CD4-positive, alpha-beta T cell (primary cell): ENCODE measurements around the gene ARHGEF28. TPM values are rescaled to one million over a fixed set of nuclear protein-coding genes. Genes with fewer than 3 reads are reported as not detected.

Experiments
- ATAC-seq: fragments of 200-7000 bp; cut with Tn5 transposase; one replicate; pipeline ENCODE4 v1.10.0; 2022; ENCODE audit warnings: mild to moderate bottlenecking; ENCODE audit not compliant: poor library complexity
- CTCF ChIA-PET: fragments of 350-600 bp; sonication (Branson Sonifier 250); formaldehyde crosslinking; loops from one replicate; lab custom pipeline; 2021; ENCODE audit warnings: antibody characterized with exemption, inconsistent platforms; lab: Charles Lee
- POLR2A ChIA-PET: fragments of 350-600 bp; sonication (Branson Sonifier 250); formaldehyde crosslinking; loops from one replicate; lab custom pipeline; 2021; ENCODE audit warnings: antibody characterized with exemption, inconsistent platforms; lab: Charles Lee
- DNase-seq, 14 experiments: peaks; one replicate each; pipeline ENCODE4 v3.0.0-alpha.2; 2013 to 2020; ENCODE audit warnings: mixed read lengths in 2 of 14
- H3K27ac ChIP-seq, 2 donors: one replicate each; pipeline versions ENCODE4 v1.5.1 to v1.7.0; 2013; ENCODE audit warnings: low read length in 2 of 2, low read depth in 1 of 2, mild to moderate bottlenecking in 1 of 2
- H3K27me3 ChIP-seq, 2 experiments: 1 replicate in 1 of 2; 2 replicates in 1 of 2; pipeline versions ENCODE4 v1.6.1 to v1.7.0; 2013; ENCODE audit warnings: low read length in 2 of 2, control low read depth in 1 of 2, mild to moderate bottlenecking in 1 of 2, moderate library complexity in 1 of 2; ENCODE audit not compliant: insufficient read depth in 2 of 2, control insufficient read depth in 1 of 2
- H3K36me3 ChIP-seq: one replicate; pipeline ENCODE4 v1.6.1; 2013; ENCODE audit warnings: low read length, control low read depth; ENCODE audit not compliant: insufficient read depth
- H3K4me1 ChIP-seq: one replicate; pipeline ENCODE4 v1.6.1; 2013; ENCODE audit warnings: low read length, control low read depth; ENCODE audit not compliant: insufficient read depth
- H3K4me3 ChIP-seq: one replicate; pipeline ENCODE4 v1.5.1; 2013; ENCODE audit warnings: mild to moderate bottlenecking, low read length, moderate library complexity
- H3K9me3 ChIP-seq, 2 experiments: 1 replicate in 1 of 2; 2 replicates in 1 of 2; pipeline versions ENCODE4 v1.6.1 to v1.7.0; 2013; ENCODE audit warnings: low read length in 2 of 2, mild to moderate bottlenecking in 2 of 2, control low read depth in 1 of 2, moderate library complexity in 1 of 2; ENCODE audit not compliant: control insufficient read depth in 1 of 2, insufficient read depth in 1 of 2
- H3K27ac Mint-ChIP-seq: one replicate; pipeline ENCODE4 v1.8.0; 2020; ENCODE audit warnings: mixed read lengths
- H3K27me3 Mint-ChIP-seq: one replicate; pipeline ENCODE4 v1.8.0; 2021; ENCODE audit warnings: mixed read lengths
- H3K36me3 Mint-ChIP-seq: one replicate; pipeline ENCODE4 v1.8.0; 2021; ENCODE audit warnings: low read depth, mixed read lengths
- H3K4me1 Mint-ChIP-seq: one replicate; pipeline ENCODE4 v1.8.0; 2021; ENCODE audit warnings: low read depth, mixed read lengths
- H3K4me3 Mint-ChIP-seq: one replicate; pipeline ENCODE4 v1.8.0; 2020; ENCODE audit warnings: mild to moderate bottlenecking, mixed read lengths
- H3K9me3 Mint-ChIP-seq: one replicate; pipeline ENCODE4 v1.8.0; 2020; ENCODE audit warnings: mixed read lengths
- intact Hi-C, 2 experiments: fragments of 100-400 bp; cut with DNase I in 1 of 2; cut with micrococcal nuclease in 1 of 2; formaldehyde crosslinking; loops; one replicate each; pipeline versions ENCODE4 v1.15.1 to v1.9.0; 2023 to 2025; cut with DNase I, micrococcal nuclease
- total RNA-seq, 174 experiments: library from RNA in 2 of 174; stranded (reverse) in 2 of 174; gene quantifications; one replicate each; pipeline ENCODE4 v1.2.3 and lab custom pipeline; 2021 to 2026
- TF ChIP-seq, protein P1 (sequence below): fragments of 200-600 bp; IDR thresholded peaks from one replicate; pipeline ENCODE4 v1.8.0; 2022; ENCODE audit warnings: antibody characterized with exemption, mild to moderate bottlenecking

The ARHGEF28 gene
- total RNA-seq, 2 experiments from 2014 or later, result not detected

DNA sequence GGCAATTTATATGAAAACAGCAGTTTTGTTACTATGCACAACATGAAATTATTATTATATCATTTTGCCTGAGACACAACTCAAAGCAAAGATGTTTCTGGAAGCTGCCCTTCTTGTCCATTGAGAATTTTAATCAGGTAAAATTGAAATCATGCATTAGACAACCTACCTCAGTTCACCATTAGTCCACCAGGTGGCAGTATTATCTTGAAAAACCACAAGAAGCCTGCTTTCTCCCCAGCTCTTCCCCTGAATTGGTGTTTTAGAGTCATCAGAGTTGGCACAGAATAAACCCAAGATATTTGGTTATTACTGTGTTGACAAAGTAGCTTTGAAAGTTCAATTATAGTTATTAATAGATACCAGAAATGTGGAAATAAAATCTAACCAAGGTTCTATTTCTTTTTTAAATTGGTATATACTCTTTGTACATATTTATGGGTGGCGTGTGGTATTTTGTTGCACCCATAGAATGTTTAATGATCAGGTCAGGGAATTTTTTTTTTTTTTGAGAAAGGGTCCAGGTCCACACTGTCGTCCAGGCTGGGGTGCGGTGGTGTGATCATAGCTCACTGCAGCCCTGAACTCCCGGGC is 34.8 kb upstream of the ARHGEF28 start:
- POLR2A ChIA-PET, result interaction anchor here (0.6 to 0.9 kb wide), 2 partner anchors 36 to 202 kb away, joined by 3 to 5 read pairs; no protein-coding TSS in a partner anchor

DNA sequence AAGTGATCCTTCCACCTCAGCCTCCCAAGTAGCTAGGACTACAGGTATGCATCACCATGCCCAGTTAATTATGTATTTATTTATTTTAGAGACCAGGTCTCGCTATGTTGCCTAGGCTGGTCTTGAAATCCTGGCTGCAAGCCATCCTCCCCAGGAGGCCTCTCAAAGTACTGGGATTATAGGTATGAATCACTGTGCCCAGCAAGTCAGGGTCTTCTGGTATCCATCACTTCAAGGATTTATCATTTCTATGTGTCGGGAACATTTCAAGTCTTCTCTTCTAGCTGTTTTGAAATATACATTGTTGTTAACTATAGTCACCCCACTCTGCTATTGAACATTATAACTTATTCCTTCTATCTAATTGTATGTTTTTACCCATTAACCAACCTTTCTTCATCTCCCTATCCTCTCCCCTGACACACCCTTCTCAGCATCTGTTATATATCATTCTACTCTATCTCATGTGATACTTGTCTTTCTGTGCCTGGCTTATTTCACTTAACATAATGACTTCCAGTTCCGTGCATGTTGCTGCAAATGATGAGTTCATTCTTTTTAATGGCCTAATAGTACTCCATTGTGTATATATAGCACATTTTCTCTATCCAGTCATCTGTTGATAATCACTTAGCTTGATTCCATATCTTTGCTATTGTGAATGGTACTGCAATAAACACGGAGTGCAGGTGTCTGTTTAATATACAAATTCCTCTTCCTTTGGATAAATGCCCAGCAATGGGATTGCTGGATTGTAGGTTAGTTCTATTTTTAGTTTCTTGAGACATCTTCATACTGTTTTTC is 34.1 kb upstream of the ARHGEF28 start:
- H3K4me3 ChIP-seq, result no peak overlapping the region
- TF ChIP-seq, protein P1, sequence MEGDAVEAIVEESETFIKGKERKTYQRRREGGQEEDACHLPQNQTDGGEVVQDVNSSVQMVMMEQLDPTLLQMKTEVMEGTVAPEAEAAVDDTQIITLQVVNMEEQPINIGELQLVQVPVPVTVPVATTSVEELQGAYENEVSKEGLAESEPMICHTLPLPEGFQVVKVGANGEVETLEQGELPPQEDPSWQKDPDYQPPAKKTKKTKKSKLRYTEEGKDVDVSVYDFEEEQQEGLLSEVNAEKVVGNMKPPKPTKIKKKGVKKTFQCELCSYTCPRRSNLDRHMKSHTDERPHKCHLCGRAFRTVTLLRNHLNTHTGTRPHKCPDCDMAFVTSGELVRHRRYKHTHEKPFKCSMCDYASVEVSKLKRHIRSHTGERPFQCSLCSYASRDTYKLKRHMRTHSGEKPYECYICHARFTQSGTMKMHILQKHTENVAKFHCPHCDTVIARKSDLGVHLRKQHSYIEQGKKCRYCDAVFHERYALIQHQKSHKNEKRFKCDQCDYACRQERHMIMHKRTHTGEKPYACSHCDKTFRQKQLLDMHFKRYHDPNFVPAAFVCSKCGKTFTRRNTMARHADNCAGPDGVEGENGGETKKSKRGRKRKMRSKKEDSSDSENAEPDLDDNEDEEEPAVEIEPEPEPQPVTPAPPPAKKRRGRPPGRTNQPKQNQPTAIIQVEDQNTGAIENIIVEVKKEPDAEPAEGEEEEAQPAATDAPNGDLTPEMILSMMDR, result no peak
- H3K9me3 Mint-ChIP-seq, result no peaks in the 10 kb centered on the region
- ChIA-PET POLR2A (interaction anchor here (0.6 to 0.9 kb wide), 2 partner anchors 36 to 201 kb away, joined by 3 to 5 read pairs; no protein-coding TSS in a partner anchor), CTCF (interaction anchor here (1.1 to 2.4 kb wide), 6 partner anchors 10 to 200 kb away, joined by 3 to 13 read pairs (median 4); no protein-coding TSS in a partner anchor)
- no peaks in the 10 kb centered on the region for H3K27me3 ChIP-seq
- no peaks in the 10 kb centered on the region for H3K36me3 ChIP-seq
- no peak for DNase-seq
- ATAC-seq, result no peak
- no peaks in the 10 kb centered on the region for H3K36me3 Mint-ChIP-seq
- H3K27ac Mint-ChIP-seq, result no peak overlapping the region
- H3K27me3 Mint-ChIP-seq, result no peaks in the 10 kb centered on the region
- H3K4me1 Mint-ChIP-seq, result no peaks in the 10 kb centered on the region
- no peak overlapping the region for H3K27ac ChIP-seq
- no peaks in the 10 kb centered on the region for H3K4me1 ChIP-seq
- no peaks in the 10 kb centered on the region for H3K9me3 ChIP-seq
- no peak overlapping the region for H3K4me3 Mint-ChIP-seq
- intact Hi-C loops, result loop anchor here (1.0 to 10.0 kb wide), 4 partner anchors 200 to 1057 kb away; no protein-coding TSS in a partner anchor

More for the DNA sequence above, 34.8 kb upstream of the ARHGEF28 start:
- Histone ChIP-seq H3K27me3 (no peaks in the 10 kb centered on the region), H3K27ac (no peak overlapping the region), H3K4me1 (no peaks in the 10 kb centered on the region), H3K4me3 (no peak overlapping the region), H3K9me3 (no peaks in the 10 kb centered on the region), H3K36me3 (no peaks in the 10 kb centered on the region)
- DNase-seq, result peak in 10 of 14 experiments; percentile 9 to 83 (median 40)
- intact Hi-C loops, result loop anchor here (1.0 to 10.0 kb wide), 4 partner anchors 201 to 1058 kb away; no protein-coding TSS in a partner anchor
- H3K4me3 Mint-ChIP-seq, result no peak overlapping the region
- TF ChIP-seq, protein P1, result peak; percentile 92
- no peaks in the 10 kb centered on the region for H3K36me3 Mint-ChIP-seq
- no peak overlapping the region for H3K27ac Mint-ChIP-seq
- no peaks in the 10 kb centered on the region for H3K27me3 Mint-ChIP-seq
- CTCF ChIA-PET, result interaction anchor here (0.7 to 2.4 kb wide), 7 partner anchors 9 to 201 kb away, joined by 3 to 13 read pairs (median 4); no protein-coding TSS in a partner anchor
- no peaks in the 10 kb centered on the region for H3K4me1 Mint-ChIP-seq
- ATAC-seq, result peak; percentile 62
- H3K9me3 Mint-ChIP-seq, result no peaks in the 10 kb centered on the region

DNA sequence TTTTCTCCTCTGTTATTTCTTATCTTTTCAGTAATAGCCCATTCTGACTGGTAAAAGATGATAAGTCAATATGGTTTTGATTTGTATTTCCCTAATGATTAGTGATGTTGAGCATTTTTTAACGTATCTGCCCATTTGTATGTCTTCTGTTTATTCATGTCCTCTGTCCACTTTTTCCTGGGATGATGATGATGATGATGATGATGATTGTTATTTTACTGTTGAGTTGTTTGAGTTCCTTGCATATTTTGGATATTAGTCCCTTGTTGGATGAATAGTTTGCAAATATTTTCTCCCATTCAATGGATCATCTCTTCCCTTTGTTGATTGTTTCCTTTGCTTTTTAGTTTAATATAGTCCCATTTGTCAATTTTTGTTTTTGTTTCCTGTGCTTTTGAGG is 33.4 kb upstream of the ARHGEF28 start:
- no peak overlapping the region for H3K27ac ChIP-seq
- no peaks in the 10 kb centered on the region for H3K27me3 Mint-ChIP-seq
- H3K27ac Mint-ChIP-seq, result no peak overlapping the region
- H3K4me1 ChIP-seq, result no peaks in the 10 kb centered on the region
- no peaks in the 10 kb centered on the region for H3K9me3 Mint-ChIP-seq
- H3K9me3 ChIP-seq, result no peaks in the 10 kb centered on the region
- intact Hi-C loops, result loop anchor here in 1 of 2 experiments (1.0 to 10.0 kb wide), 2 partner anchors 200 to 312 kb away; no protein-coding TSS in a partner anchor
- DNase-seq (no peak), ATAC-seq (no peak)
- ChIA-PET POLR2A (no interaction called here), CTCF (no interaction called here)
- no peaks in the 10 kb centered on the region for H3K27me3 ChIP-seq
- no peak overlapping the region for H3K4me3 Mint-ChIP-seq
- H3K36me3 Mint-ChIP-seq, result no peaks in the 10 kb centered on the region
- TF ChIP-seq, protein P1, result no peak
- no peak overlapping the region for H3K4me3 ChIP-seq
- H3K4me1 Mint-ChIP-seq, result no peaks in the 10 kb centered on the region
- H3K36me3 ChIP-seq, result no peaks in the 10 kb centered on the region
